Stimulated activated CD8-positive, alpha-beta memory T cell treated with anti-CD3 and anti-CD28 coated beads, Interleukin-12 subunit alpha, Interleukin-12 subunit beta, amount 100 ng/mL, for 4 hours (primary cell): ENCODE measurements around the gene KIF1B.
"Not testable (repeated sequence)": the region's sequence is repeated elsewhere in the genome, so short reads cannot be mapped to it uniquely, and the experiment has no call there.

ENCODE experiments used
- DNase-seq: peaks from one replicate; pipeline ENCODE4 v3.0.0-alpha.2; 2020; ENCODE audit warnings: low read depth

The KIF1B gene

DNA sequence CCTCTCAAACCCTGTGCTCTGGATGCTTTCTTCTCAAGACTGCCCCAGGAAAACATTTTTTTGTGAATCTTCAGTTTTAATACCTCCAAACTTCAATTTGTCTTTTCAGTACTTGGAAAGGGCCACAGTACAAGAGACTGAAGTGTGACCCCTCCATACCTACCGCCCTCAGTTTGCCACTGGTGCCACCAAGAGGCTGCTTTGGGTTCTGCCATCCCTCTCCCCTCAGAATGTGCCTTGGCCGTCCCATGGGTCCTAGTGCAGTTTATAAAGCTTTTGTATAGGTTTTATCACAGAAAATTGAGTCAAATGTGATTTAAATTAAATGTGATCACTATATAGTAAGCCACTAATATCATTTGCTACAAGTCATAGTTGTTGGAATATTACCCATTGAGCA, 127.7 kb downstream of the KIF1B start:
- no peak for DNase-seq

DNA sequence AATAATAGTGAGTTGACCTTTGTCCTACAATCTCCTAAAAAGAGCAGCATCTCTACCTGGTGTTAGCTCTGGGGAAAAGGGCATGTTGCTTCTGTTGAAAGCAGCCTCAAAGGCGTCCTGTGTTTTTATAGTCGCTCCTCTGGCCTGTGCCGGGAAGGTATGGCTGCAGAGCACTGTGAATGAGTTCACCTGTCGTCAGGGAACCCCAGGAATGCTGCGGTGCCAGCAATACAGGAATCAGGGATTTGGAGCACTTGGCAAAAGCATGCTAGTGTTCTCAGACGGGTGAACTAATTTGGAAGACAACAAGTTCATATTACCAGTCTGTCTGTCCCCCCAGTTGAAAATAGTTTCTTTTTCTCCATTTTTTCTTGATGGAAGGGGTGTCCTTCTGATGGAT, 128.2 kb downstream of the KIF1B start:
- DNase-seq: no peak

DNA sequence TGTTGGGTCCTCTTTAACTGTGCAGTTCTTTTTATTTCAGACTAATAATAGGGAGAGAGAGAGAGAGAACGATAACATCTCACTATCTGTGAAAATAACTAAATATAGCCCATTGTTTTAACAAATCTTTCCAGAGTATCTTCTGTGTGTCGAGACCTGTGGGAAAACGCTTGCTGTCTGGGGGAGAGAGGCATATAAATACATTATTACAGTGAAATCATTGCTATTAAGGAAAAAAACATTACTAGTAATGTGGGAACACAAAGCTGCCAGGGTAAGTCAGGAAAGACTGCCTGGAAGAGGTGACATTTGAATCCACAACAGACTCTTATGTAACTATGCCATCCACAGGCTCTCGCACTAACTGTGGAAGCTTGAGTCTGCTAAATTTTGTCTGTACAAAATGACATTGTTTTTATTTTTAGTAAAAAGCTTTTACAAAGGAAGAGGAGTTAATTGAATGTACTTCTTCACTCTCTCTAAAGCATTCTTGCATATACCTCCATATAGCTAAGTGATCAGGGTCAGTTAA, 128.7 kb downstream of the KIF1B start:
- no peak for DNase-seq

DNA sequence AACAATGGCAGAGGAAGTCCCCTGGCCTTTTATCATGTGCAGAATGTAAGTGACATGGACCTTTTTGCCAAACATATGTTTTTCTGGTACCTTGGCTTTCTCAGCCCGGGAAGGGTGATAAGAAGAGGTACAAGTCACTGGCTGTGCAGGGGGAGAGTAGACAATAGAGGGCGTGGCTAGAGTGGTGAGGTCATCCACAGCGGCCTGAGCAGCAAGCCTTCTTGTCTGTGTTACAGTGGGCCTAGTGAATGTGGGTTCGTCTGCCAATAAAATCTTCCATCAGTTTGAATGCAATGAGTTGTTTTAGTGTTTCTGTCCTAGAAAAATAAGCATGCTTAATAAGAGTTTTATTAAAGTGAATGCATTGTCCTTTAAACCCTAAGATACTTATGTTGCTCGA, 129.4 kb downstream of the KIF1B start:
- DNase-seq: no peak

DNA sequence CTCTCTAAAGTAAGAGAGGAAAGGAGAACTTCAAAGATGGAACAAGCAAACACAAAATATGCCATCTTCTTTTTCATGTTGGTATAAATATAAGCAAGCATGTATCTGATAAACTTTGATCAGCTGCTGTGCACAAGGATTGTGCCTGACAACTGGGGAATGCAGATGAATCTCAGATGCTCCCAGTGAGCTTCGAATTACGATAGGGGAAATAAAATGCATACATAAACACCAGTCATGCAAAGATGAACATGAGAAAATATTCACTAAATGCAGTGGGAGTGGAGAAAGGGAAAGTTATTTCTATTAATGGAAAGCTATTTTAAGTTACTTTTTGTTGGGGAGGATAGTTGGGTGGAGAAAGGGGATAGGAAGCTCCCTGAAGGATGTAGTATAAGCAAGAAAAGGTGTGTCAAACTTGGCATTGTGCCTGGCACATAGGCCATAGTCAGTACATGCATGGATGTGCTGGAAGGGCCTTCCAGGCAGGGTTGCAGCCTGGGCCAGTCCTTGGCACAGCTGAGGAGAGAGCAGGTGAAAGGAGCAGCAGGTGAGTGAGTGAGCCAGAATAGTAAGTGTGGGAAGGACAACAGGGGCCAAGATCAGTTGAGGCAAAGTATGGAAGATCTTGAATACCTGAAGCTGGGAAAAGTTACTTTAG, 130.7 kb downstream of the KIF1B start:
- DNase-seq: no peak

DNA sequence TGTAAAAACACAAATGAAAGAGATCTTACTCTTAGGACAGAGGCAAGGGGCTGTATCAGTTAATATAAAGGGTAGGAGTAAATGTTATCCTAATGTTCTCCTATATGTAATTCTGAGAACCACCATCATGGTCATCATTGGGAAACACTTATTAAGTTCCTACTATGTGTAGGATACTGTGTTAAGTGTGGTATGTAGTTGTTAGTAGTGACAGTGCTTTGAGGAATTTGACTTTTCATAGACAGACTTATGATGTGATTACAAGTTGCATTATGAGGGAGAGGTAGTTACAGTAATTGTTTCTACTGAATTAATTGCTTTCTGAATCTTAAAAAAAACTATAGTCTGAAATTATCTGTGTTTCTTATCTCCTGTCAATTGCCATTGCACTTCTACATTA, 136.7 kb downstream of the KIF1B start:
- no peak for DNase-seq

DNA sequence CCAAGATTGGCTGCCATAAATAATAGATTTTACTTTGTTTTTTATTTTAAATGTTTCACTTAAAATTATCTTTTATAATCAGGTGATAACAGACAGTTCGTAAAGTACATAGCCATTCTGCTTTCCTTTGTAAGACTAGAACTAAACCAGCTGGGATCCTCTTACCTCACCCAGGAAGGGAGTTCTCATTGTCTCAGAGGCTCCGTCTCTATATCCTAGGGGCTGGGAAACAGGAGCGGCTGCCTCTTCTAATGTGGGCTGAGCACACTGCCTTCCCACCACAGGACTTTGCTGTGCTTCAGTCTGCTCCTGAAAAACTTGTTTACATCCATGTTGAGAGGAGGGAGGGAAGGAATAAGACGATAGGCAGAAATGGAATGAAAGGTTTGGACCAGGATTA, 142.9 kb downstream of the KIF1B start:
- no peak for DNase-seq

DNA sequence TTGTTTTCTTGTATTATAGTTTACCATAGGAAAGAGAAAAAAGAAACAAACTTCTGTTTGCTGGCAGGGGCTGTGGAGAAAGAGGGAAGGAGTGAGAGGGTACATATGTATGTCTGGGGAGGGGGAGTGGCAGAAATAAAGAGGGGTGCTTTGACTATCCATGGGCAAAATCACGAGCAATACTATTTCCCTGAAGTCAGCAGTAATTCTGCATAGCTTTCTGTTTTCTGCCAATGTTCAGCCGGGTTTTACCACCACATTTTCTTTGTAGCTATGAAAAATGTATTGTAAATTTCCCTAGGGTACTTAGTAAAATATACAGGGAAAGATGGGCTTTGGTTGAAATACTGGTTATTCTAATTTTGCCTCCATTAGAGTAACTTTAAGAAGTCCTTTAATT, 143.3 kb downstream of the KIF1B start:
- DNase-seq: no peak

DNA sequence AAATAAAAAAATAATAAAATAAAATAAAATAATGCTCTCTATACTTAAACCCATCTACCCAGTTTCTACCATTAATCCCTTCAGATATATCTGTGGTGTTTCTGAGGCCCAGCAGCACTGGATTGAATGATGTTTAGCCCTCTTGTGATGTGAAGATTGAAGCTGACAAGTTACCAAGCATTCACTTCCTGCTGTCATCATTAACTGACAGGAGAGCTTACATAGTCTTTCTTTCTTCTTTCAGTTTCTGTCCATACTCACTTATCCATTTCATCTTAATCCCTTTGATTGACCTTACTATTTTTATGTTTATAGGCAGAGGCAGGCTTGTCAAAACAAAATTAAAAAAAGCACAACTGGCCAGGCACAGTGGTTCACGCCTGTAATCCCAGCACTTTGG, 149.7 kb downstream of the KIF1B start:
- no peak for DNase-seq

DNA sequence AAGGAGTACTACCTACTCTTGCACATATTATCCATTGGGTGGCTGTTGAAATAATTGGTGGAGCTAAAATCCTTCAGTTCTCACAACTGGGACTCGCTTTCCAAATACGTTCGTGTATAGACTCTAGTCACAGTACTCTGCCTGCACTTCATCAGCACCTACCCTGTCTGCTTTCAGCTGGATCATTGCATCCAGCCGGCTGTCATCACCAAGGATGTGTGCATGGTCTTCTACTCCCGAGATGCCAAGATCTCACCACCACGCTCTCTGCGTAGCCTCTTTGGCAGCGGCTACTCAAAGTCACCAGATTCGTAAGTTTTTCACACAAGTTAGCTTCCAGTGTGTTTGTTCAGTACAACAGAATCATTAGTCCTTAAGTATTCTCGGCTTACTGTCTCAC, 151.1 kb downstream of the KIF1B start:
- DNase-seq: no peak

DNA sequence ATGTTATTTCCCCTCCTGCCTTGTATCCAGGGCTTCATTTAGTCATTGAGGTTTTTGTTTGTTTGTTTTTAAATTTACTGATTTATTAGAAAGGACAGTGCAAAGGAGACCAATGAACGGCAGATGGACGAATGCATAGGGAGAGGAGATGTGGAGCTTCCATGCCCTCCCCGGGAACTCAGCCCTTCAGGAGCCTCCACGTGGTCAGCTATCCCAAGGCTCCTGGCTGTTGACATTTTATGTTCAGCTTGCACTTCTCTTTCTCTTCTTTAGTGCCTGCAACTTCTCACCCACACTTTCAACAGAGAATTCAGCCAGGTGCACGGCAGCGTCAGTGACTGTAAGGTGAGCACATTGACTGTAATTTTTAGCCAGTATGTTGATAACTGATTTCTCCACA, 157.8 kb downstream of the KIF1B start:
- no peak for DNase-seq

DNA sequence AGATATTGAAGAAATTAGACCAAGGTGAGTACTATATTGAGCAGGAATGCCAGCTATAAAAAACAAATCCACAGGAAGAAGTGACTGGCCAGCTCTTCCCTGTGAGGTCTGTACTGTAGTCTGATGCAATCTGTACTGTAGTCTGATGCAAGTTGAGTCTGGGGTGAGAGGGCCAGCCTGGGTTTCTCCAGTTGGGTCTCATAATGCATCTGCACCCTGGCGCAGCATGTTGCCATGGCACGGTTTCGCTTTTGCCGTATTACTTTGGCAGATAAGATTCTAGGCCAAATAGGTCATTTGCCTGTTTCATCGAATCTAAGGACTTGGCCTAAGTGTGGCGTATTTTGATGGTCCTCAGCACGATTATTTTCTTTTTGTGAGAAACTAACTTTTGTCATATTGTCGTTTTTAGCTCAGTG, 164.1 kb downstream of the KIF1B start:
- no peak for DNase-seq

DNA sequence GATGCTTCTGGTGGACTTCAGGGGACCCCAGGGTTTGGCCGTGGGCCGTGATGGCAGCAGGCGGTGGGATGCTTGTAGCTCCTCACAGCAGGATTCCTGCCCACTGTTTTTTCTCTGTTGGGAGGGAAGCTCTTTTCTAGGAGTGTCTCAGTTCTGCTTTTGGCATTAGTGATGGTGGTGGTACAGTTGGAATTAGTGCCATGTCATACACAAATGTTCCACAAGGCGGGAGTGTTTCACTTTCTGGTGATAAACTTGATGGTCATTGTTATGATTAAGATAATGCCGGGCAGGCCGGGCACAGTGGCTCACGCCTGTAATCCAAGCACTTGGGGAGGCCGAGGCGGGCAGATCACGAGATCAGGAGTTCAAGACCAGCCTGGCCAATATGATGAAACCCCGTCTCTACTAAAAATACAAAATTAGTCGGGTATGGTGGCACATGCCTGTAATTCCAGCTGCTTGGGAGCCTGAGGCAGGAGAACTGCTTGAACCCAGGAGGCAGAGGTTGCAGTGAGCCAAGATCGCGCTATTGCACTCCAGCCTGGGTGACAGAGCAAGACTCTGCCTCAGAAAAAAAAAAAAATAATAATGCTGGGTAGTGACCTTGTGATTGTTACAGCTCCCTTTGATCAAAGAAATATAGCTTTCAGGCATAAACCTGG, 167.1 kb downstream of the KIF1B start:
- DNase-seq: not testable (repeated sequence)

DNA sequence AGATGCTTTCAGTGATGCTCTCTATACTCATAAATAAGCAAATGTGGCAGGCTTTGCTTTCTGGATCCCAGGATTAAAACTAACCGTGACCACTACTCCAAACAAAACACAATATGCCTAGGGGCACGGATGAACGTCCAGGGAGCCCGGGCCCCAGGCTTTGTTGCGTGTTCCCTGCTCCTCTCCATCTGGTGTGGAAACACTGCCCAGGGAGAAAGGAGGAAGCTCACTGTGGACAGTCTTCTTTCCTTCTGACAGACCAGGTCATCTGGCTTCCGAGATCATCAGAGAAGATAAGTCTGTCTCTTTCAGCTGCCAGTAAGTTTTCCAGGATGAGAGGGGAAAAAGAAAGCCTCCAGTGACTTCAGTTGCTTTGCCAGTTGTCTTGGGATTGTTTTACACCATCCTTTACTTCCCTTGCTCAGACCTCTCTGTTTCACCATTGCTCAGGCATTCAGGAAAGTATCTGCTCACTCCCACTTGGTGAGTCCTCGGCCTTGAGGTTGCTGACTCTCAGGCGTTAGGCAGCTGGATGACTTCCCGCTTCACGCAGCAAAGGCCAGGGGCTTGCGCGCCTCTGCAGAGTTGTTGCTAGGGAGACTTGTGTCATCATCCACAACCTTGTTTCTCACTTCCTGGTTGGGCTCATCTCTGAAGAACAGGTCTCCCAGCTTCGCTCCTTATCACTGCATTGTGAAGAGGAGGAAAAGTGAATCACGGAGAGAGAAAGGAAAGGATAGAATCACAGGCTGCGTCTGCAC, 167.9 kb downstream of the KIF1B start:
- DNase-seq: no peak

DNA sequence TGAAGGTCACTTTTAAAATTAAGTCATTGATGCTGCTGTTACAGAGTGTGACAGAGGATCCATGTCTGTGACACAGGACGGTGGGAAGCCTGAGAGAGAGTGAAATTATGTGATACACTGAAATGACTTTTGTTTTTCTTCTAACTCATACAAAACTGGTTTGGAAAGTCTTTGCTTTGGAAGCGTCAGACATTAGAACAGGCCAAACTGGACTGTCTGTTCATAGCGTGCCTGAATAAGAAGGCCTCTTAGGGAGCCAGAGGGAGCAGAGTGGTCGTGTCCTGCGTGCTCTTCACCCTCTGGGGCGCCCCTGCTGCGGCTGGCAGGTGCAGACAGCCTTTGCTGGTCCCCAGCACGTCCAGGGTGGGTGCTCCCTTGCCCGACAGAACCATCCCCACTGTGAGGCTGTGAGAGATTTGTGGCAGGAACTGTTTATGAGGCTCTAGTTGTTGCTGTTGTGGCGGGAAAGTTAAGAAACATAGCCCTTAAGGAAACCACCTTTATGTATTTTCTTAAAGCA, 168.8 kb downstream of the KIF1B start:
- DNase-seq: no peak

DNA sequence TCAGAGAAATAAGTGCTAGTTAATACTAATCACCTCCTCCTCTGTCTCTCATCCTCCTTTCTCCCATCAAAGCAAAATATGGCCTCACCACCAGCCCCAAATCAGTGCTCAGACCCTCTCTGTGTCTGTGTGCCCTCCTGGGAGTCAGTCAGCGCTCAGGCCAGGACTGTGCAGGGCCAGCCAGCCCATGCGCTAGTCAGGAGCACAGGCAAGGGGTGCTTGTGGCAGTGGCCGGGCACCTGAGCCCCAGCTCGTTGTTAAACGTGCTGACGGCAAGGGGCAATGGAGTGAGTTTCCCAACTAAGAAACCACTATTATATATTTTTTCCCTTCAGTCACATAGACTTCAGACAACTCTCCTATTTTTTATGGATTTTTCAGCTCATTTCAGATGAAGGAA, 169.3 kb downstream of the KIF1B start:
- no peak for DNase-seq

DNA sequence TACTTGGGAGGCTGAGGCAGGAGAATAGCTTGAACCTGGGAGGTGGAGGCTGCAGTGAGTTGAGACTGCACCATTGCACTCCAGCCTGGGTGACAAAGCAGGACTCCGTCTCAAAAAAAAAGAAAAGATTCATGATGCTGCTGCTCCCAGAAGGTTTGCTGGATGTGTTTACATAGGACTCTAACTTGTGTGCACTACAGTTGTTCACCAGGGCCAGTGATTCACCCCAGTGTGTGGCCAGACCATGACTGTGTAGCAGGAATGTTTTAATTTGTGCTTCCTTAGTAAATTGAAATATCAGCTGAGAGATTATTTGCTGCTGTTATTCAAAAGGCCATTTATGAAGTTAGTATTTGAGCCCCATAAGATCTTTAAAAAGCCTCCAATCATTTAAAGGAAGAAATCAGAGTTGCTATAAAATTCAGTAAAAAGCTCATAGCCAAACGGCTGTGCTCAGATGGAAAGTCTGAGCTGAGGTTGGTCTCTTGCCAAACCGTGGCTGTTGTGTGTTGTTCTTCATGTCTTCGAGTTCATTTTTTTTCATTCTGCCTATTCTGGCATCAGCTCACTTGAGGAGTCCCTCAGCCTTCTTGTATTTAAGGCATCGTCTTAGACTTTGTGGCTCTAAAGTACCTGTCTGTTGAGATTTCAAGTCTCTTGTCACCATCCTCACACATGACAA, 170.4 kb downstream of the KIF1B start:
- DNase-seq: no peak

DNA sequence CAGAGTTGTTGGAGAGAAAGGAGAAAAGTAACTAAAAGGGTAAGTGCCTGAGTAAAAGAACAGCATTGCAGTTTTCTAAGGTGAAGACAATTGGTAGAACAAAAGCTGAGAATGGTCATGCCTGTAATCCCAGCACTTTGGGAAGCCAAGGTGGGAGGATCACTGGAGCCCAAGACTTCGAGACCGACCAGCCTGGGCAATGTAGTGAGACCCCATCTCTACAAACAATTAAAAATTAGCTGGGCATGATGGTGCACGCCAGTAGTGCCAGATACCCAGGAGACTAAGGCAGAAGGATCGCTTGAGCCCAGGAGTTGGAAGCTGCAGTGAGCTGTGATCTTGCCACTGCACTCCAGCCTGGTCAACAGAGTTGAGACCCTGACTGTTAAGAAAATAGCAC, 173.3 kb downstream of the KIF1B start:
- DNase-seq: no peak

DNA sequence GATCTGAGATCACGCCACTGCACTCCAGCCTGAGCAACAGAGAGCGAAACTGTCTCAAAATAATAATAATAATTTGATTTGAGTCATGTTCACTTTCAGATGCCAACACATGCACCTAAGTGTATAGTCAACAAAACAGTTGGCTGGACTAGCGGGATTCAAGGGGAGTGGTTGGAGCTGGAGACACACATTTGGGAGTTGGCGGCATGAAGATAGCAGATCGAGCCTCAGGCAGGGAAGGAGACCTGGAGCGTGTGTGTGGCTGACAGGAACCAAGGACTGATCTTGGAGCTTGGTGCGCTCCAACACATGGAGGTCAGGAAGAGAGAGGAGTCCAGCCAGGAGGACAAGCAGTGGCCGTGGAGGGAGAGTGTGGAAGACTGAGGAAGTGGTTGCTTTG, 173.8 kb downstream of the KIF1B start:
- no peak for DNase-seq

DNA sequence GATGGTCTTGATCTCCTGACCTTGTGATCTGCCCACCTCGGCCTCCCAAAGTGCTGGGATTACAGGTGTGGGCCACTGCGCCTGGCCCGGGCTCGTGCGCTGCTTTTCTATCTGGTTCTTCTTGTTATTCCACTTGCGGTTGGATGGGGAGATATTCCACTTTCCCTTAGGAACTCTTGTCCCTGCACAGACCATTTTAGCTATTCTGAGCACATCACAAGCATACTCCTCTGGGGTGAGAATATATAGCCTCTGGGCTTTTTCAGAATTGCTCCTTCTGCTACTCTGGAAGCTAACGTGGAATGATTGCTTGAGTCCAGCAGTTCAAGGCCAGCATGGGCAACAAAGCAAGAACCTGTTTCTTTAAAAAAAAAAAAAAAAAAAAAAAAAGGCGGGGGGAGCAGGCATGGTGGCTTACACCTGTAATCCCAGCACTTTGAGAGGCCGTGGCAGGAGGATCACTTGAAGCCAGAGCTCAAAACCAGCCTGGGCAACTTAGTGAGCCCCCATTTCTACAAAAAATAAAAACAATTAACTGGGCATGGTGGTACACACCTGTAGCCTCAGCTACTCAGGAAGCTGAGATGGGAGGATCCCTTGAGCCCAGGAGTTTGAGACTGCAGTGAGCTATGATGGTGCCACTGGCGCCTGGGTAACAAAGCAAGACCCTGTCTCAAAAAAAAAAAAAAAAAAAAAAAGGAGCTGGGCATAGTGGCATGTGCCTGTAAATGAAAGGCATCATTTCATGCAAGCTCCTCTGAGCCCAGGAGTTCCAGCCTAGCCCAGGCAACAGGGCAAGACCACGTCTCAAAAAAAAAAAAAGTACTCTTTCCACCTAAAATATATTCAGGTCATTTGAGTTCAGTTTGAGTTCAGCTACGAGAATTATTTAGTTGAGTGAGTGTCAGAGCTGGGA, 176.6 kb downstream of the KIF1B start:
- no peak for DNase-seq

DNA sequence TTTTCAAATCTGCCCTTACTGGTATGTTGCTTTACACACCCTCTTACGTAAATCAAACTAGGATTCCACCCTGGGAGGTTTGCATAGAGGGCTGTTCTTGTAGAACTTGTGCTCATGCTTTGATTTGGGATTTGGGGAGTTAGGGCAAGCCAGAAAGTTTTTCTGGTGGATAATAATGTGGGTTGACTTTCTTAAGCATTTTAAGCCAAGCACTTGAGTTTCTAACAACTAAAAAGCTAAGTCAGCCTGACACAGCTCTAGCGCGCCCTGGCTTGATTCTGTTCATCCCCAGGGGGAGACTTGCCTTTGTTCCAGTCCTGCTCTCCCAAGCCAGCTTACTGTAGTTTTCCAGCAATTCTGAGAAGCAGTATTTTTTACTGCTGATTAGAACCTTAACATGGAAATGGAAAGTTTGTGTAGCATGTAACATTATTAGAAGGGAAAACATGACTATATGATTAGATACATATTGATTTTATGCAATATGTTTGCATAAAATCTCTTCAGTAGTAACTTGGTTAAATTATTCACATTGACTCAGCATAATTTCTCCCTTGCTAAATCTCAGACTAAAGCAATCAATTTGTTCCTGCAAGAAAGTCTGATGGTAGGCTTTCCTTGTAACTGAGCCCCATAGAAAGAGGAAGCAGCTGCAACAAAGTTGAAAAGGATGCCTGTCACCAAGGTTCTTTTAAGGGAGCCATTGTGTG, 177.5 kb downstream of the KIF1B start:
- DNase-seq: no peak
